ENCODE data around the gene FIGN.

FIGN gene

DNA sequence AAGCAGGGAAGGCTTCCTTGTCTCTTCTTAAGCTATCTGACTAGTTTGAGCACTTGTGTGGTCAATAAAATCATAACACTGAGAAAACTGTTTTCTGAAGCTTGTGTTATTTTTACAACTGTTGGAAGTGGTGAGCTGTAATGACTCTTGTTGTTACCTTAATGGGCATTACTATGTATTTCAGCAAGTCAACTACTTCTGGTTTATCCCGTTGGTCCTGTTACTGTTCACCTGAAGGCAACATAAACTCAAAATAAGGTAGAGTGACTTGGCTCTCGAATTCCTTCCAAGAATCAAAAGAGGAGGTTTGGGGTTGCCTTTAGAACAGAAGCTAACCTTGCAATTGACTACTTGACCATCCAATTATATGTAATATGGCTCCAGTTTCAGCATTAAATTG is 23.2 kb upstream of the FIGN start:
- H3K27me3 ChIP-seq (ENCODE audit: insufficient read depth, low read length), result no peaks in the 10 kb centered on the region
- no peak overlapping the region for H4K91ac ChIP-seq (ENCODE audit: low read depth, low read length)
- H2BK120ac ChIP-seq (ENCODE audit: insufficient read depth, low read length, poor library complexity), result no peak overlapping the region
- no peak overlapping the region for H3K14ac ChIP-seq (ENCODE audit: low read length)
- no peak overlapping the region for H2BK12ac ChIP-seq (ENCODE audit: low read length)
- H3K4ac ChIP-seq (ENCODE audit: low read depth, low read length), result no peak overlapping the region
- no peaks in the 10 kb centered on the region for H3K36me3 ChIP-seq (ENCODE audit: control insufficient read depth in 1 of 2, insufficient read depth in 2 of 2, low read length in 2 of 2)
- H3K4me1 ChIP-seq (ENCODE audit: control insufficient read depth in 1 of 2, insufficient read depth in 2 of 2, low read length in 2 of 2), result peaks cover 0 to 5% of the 10 kb centered on the region in 2 experiments
- peaks cover 2% of the 10 kb centered on the region for H3K79me1 ChIP-seq (ENCODE audit: low read length)
- no peak overlapping the region for H3K4me3 ChIP-seq (ENCODE audit: low read depth, low read length)
- WGBS (ENCODE audit: extremely low coverage, insufficient coverage, insufficient read length), result no CpG with 5 or more reads among the region's 2 CpGs
- H3K4me2 ChIP-seq (ENCODE audit: low read length), result no peak overlapping the region
- H2AK5ac ChIP-seq (ENCODE audit: low read length), result no peak overlapping the region
- H3K79me2 ChIP-seq (ENCODE audit: control insufficient read depth, insufficient read depth, low read length, poor library complexity), result no peaks in the 10 kb centered on the region
- no peak overlapping the region for H3K27ac ChIP-seq (ENCODE audit: low read depth, low read length)
- H3K9me3 ChIP-seq (ENCODE audit: insufficient read depth, low read depth, low read length), result no peaks in the 10 kb centered on the region
- no peak overlapping the region for H3K18ac ChIP-seq (ENCODE audit: low read length)
- H2BK5ac ChIP-seq (ENCODE audit: low read depth, low read length, poor library complexity), result no peak overlapping the region
- no peak overlapping the region for H2AFZ ChIP-seq (ENCODE audit: insufficient read depth, low read length, poor library complexity)
- no peak overlapping the region for H3K23ac ChIP-seq (ENCODE audit: low read length)
- no peak overlapping the region for H4K8ac ChIP-seq (ENCODE audit: low read depth, low read length)
- no peak overlapping the region for H4K12ac ChIP-seq (ENCODE audit: low read depth, low read length)
- H3K9ac ChIP-seq (ENCODE audit: low read length), result no peak overlapping the region
- DNase-seq, result peak in 1 of 2 donors; percentile 37

DNA sequence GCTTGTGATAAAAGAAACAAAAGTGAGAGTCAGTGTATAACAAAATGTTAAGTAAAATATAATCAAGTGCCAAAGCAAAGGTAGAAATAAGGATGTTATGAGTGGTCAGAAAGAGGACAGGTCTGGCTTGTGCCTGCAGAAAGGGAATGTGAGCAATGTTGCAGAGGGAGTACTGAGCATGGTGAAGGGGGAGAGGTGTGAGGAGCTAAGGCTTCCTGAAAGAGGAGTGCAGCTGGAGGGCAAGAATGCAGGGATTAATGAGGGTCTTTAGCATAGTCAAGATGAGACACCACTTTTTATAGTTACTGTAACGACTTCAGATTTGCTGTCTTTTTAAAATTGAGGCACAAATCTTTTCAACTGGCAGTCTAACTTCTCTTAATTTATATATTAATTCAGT is 22.0 kb upstream of the FIGN start:
- H3K27me3 ChIP-seq (ENCODE audit: insufficient read depth, low read length), result no peaks in the 10 kb centered on the region

DNA sequence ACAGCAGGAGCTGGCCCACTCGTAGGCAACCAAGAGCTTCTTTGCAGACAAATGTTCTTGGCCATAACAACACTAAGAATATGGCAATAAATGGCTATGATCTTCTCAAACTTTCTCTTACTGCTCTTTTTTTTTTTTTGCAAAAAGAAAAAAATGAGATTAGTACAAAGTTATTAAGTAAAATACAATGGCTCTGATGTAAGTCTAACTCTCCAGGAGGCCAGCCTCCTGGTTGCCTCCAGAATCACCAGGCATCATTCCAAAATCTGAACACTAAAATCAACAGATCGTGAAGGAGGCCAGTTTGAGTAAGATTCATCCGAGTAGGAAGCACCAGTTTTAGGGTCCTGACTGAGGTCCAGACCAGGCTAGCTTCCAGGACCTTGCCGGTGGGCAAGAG is 20.8 kb upstream of the FIGN start:
- no peaks in the 10 kb centered on the region for H3K79me2 ChIP-seq (ENCODE audit: control insufficient read depth, insufficient read depth, low read length, poor library complexity)
- H3K18ac ChIP-seq (ENCODE audit: low read length), result peak overlapping the region; percentile 59
- H2BK12ac ChIP-seq (ENCODE audit: low read length), result no peak overlapping the region
- no peak overlapping the region for H3K14ac ChIP-seq (ENCODE audit: low read length)
- H3K79me1 ChIP-seq (ENCODE audit: low read length), result peaks cover 2% of the 10 kb centered on the region
- no peak overlapping the region for H3K4me2 ChIP-seq (ENCODE audit: low read length)
- DNase-seq, result no peak
- H4K91ac ChIP-seq (ENCODE audit: low read depth, low read length), result peak overlapping the region; percentile 68
- WGBS (ENCODE audit: extremely low coverage, insufficient coverage, insufficient read length), result no CpG with 5 or more reads among the region's 4 CpGs
- H3K23ac ChIP-seq (ENCODE audit: low read length), result no peak overlapping the region
- H3K27me3 ChIP-seq (ENCODE audit: insufficient read depth, low read length), result no peaks in the 10 kb centered on the region
- H3K27ac ChIP-seq (ENCODE audit: low read depth, low read length), result no peak overlapping the region
- no peaks in the 10 kb centered on the region for H3K9me3 ChIP-seq (ENCODE audit: insufficient read depth, low read depth, low read length)
- H4K12ac ChIP-seq (ENCODE audit: low read depth, low read length), result no peak overlapping the region
- no peak overlapping the region for H3K4me3 ChIP-seq (ENCODE audit: low read depth, low read length)
- H3K9ac ChIP-seq (ENCODE audit: low read length), result no peak overlapping the region
- H3K36me3 ChIP-seq (ENCODE audit: control insufficient read depth in 1 of 2, insufficient read depth in 2 of 2, low read length in 2 of 2), result no peaks in the 10 kb centered on the region
- H2BK120ac ChIP-seq (ENCODE audit: insufficient read depth, low read length, poor library complexity), result peak overlapping the region; percentile 60
- peaks cover 0 to 5% of the 10 kb centered on the region in 2 experiments for H3K4me1 ChIP-seq (ENCODE audit: control insufficient read depth in 1 of 2, insufficient read depth in 2 of 2, low read length in 2 of 2)
- no peak overlapping the region for H3K4ac ChIP-seq (ENCODE audit: low read depth, low read length)
- H2AFZ ChIP-seq (ENCODE audit: insufficient read depth, low read length, poor library complexity), result no peak overlapping the region
- peak overlapping the region; percentile 38 for H4K8ac ChIP-seq (ENCODE audit: low read depth, low read length)
- no peak overlapping the region for H2BK5ac ChIP-seq (ENCODE audit: low read depth, low read length, poor library complexity)
- peak overlapping the region; percentile 54 for H2AK5ac ChIP-seq (ENCODE audit: low read length)

More for the DNA sequence above, 22.0 kb upstream of the FIGN start:
- no peak overlapping the region for H4K12ac ChIP-seq (ENCODE audit: low read depth, low read length)
- H3K4me2 ChIP-seq (ENCODE audit: low read length), result no peak overlapping the region
- H2AK5ac ChIP-seq (ENCODE audit: low read length), result no peak overlapping the region
- DNase-seq, result no peak
- no peak overlapping the region for H2BK5ac ChIP-seq (ENCODE audit: low read depth, low read length, poor library complexity)
- no peaks in the 10 kb centered on the region for H3K79me2 ChIP-seq (ENCODE audit: control insufficient read depth, insufficient read depth, low read length, poor library complexity)
- H3K9me3 ChIP-seq (ENCODE audit: insufficient read depth, low read depth, low read length), result no peaks in the 10 kb centered on the region
- no peak overlapping the region for H3K4ac ChIP-seq (ENCODE audit: low read depth, low read length)
- no peak overlapping the region for H3K9ac ChIP-seq (ENCODE audit: low read length)
- no peak overlapping the region for H3K18ac ChIP-seq (ENCODE audit: low read length)
- no peak overlapping the region for H3K23ac ChIP-seq (ENCODE audit: low read length)
- no peak overlapping the region for H2BK12ac ChIP-seq (ENCODE audit: low read length)
- H3K79me1 ChIP-seq (ENCODE audit: low read length), result peaks cover 2% of the 10 kb centered on the region
- H3K36me3 ChIP-seq (ENCODE audit: control insufficient read depth in 1 of 2, insufficient read depth in 2 of 2, low read length in 2 of 2), result no peaks in the 10 kb centered on the region
- H4K91ac ChIP-seq (ENCODE audit: low read depth, low read length), result no peak overlapping the region
- no CpG with 5 or more reads among the region's 1 CpG for WGBS (ENCODE audit: extremely low coverage, insufficient coverage, insufficient read length)
- no peak overlapping the region for H2BK120ac ChIP-seq (ENCODE audit: insufficient read depth, low read length, poor library complexity)
- no peak overlapping the region for H3K4me3 ChIP-seq (ENCODE audit: low read depth, low read length)
- peaks cover 0 to 5% of the 10 kb centered on the region in 2 experiments for H3K4me1 ChIP-seq (ENCODE audit: control insufficient read depth in 1 of 2, insufficient read depth in 2 of 2, low read length in 2 of 2)
- H3K14ac ChIP-seq (ENCODE audit: low read length), result no peak overlapping the region
- no peak overlapping the region for H4K8ac ChIP-seq (ENCODE audit: low read depth, low read length)
- no peak overlapping the region for H3K27ac ChIP-seq (ENCODE audit: low read depth, low read length)
- no peak overlapping the region for H2AFZ ChIP-seq (ENCODE audit: insufficient read depth, low read length, poor library complexity)

DNA sequence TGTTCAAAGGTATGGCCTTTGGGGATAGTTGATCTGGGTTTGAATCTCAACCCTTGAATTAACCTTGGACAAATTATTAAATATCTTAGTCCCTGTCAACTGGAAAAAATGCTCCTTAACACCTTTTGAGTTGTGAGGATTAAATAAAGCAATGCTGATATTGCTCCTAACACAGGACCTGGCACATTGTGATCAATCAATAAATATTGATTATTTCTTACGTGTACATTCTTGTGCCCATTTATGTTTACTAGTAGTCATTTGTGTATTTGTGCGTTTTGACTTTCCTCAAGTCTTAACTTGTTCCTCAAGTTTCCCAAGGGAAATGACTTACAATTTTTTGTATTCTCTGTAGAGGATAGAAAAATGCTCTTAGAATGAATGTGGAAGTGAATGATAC is 19.6 kb upstream of the FIGN start:
- no peak for DNase-seq
- Histone ChIP-seq H2BK120ac (ENCODE audit: insufficient read depth, low read length, poor library complexity) (no peak overlapping the region), H3K9ac (ENCODE audit: low read length) (no peak overlapping the region), H2BK5ac (ENCODE audit: low read depth, low read length, poor library complexity) (no peak overlapping the region), H3K4me3 (ENCODE audit: low read depth, low read length) (no peak overlapping the region), H3K36me3 (ENCODE audit: control insufficient read depth in 1 of 2, insufficient read depth in 2 of 2, low read length in 2 of 2) (no peaks in the 10 kb centered on the region), H4K91ac (ENCODE audit: low read depth, low read length) (no peak overlapping the region), H4K8ac (ENCODE audit: low read depth, low read length) (no peak overlapping the region), H3K4ac (ENCODE audit: low read depth, low read length) (no peak overlapping the region), H3K14ac (ENCODE audit: low read length) (no peak overlapping the region), H3K18ac (ENCODE audit: low read length) (no peak overlapping the region), H3K79me1 (ENCODE audit: low read length) (peaks cover 2% of the 10 kb centered on the region), H2AFZ (ENCODE audit: insufficient read depth, low read length, poor library complexity) (no peak overlapping the region), H3K23ac (ENCODE audit: low read length) (no peak overlapping the region), H2BK12ac (ENCODE audit: low read length) (no peak overlapping the region), H3K4me1 (ENCODE audit: control insufficient read depth in 1 of 2, insufficient read depth in 2 of 2, low read length in 2 of 2) (peaks cover 0 to 5% of the 10 kb centered on the region in 2 experiments), H3K79me2 (ENCODE audit: control insufficient read depth, insufficient read depth, low read length, poor library complexity) (no peaks in the 10 kb centered on the region), H2AK5ac (ENCODE audit: low read length) (no peak overlapping the region), H3K9me3 (ENCODE audit: insufficient read depth, low read depth, low read length) (no peaks in the 10 kb centered on the region), H4K12ac (ENCODE audit: low read depth, low read length) (no peak overlapping the region), H3K27me3 (ENCODE audit: insufficient read depth, low read length) (no peaks in the 10 kb centered on the region), H3K4me2 (ENCODE audit: low read length) (no peak overlapping the region), H3K27ac (ENCODE audit: low read depth, low read length) (no peak overlapping the region)
- no CpG with 5 or more reads among the region's 2 CpGs for WGBS (ENCODE audit: extremely low coverage, insufficient coverage, insufficient read length)
